Measurements from ENCODE around the gene ZHX3. TPM values are rescaled to one million over a fixed set of nuclear protein-coding genes. Genes with fewer than 3 reads are reported as not detected.

ZHX3 gene
- total and polyA plus RNA-seq, 2 donors (not counting 1 experiment from before 2014, with no cell fraction given) = 27.7 to 28.0 TPM

DNA sequence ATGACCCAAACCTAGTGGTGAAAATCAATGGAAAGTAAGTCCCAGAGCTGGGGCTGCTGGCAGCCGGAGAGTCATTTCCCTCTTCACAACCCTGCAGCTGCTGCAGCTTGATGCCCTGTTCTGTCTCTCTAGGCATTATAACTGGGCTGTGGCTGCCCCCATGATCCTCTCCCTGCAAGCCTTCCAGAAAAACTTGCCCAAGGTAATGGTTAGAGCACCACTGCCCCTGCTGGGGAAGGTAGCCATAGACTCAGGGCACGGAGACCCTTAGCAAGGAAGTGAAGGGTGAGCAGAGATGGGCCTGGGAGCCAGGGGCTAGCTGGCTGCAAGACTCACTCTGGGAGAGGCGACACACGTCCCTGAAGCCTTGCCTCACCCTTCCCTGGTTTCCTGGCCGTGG lies 35.1 kb upstream of the ZHX3 start:
- Histone ChIP-seq H3K4me2 (ENCODE audit: extremely low read depth, insufficient read depth, low read length) (no peak overlapping the region), H3K4me3 (replicated peaks in 1 of 4; ENCODE audit: control extremely low read depth in 1 of 4, insufficient read depth in 1 of 4, low read depth in 3 of 4, low read length in 4 of 4) (no peak overlapping the region), H3K4me1 (ENCODE audit: control insufficient read depth, extremely low read depth, insufficient read depth, low read length) (no peaks in the 10 kb centered on the region), H3K79me2 (ENCODE audit: control insufficient read depth, insufficient read depth, low read length) (no peaks in the 10 kb centered on the region), H3K36me3 (ENCODE audit: control insufficient read depth, insufficient read depth, low read length) (no peaks in the 10 kb centered on the region), H2AFZ (ENCODE audit: low read length) (no peak overlapping the region), H3K27ac (ENCODE audit: insufficient read depth, low read length) (no peak overlapping the region), H3K9me3 (ENCODE audit: control insufficient read depth, insufficient read depth, low read depth, low read length) (no peaks in the 10 kb centered on the region), H3K27me3 (ENCODE audit: control insufficient read depth, insufficient read depth, low read length) (no peaks in the 10 kb centered on the region), H3K9ac (ENCODE audit: insufficient read depth, low read length) (no peak overlapping the region), H4K20me1 (ENCODE audit: control insufficient read depth, extremely low read depth, insufficient read depth, low read length) (no peaks in the 10 kb centered on the region)
- TF ChIP-seq, protein P1, sequence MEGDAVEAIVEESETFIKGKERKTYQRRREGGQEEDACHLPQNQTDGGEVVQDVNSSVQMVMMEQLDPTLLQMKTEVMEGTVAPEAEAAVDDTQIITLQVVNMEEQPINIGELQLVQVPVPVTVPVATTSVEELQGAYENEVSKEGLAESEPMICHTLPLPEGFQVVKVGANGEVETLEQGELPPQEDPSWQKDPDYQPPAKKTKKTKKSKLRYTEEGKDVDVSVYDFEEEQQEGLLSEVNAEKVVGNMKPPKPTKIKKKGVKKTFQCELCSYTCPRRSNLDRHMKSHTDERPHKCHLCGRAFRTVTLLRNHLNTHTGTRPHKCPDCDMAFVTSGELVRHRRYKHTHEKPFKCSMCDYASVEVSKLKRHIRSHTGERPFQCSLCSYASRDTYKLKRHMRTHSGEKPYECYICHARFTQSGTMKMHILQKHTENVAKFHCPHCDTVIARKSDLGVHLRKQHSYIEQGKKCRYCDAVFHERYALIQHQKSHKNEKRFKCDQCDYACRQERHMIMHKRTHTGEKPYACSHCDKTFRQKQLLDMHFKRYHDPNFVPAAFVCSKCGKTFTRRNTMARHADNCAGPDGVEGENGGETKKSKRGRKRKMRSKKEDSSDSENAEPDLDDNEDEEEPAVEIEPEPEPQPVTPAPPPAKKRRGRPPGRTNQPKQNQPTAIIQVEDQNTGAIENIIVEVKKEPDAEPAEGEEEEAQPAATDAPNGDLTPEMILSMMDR (conservative IDR thresholded peaks at IDR 0.05 in 1 of 2, IDR thresholded peaks at IDR 0.05 in 1 of 2; ENCODE audit: low read depth in 1 of 2, low read length in 2 of 2) = no peak
- no peak for TF ChIP-seq EZH2 (IDR thresholded peaks at IDR 0.05; ENCODE audit: low read length, missing control alignments)
- DNase-seq (ENCODE audit: low read depth in 2 of 2) = no peak

DNA sequence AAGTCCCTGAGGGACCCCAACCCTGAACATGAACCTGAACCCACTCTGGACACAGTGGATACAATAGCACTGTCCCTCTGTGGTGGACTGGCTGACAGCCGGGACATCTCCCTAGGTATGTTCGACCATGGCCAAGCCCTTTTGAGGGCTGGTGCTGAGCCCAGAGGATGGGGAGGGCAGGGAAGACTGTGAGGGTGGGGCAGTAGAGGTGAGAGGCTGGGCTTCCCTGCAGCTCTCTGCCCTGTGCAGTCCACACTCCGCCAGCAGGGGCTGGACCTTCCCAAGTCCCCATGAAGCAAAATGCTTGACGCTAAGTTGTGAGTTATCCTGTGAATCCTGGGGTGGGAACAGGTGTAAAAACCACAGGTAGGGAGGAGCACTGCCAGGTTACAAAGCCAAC lies 34.6 kb upstream of the ZHX3 start:
- Histone ChIP-seq H2AFZ (ENCODE audit: low read length) (no peak overlapping the region), H3K9ac (ENCODE audit: insufficient read depth, low read length) (no peak overlapping the region), H4K20me1 (ENCODE audit: control insufficient read depth, extremely low read depth, insufficient read depth, low read length) (no peaks in the 10 kb centered on the region), H3K4me1 (ENCODE audit: control insufficient read depth, extremely low read depth, insufficient read depth, low read length) (no peaks in the 10 kb centered on the region), H3K9me3 (ENCODE audit: control insufficient read depth, insufficient read depth, low read depth, low read length) (no peaks in the 10 kb centered on the region), H3K27me3 (ENCODE audit: control insufficient read depth, insufficient read depth, low read length) (no peaks in the 10 kb centered on the region), H3K4me3 (replicated peaks in 1 of 4; ENCODE audit: control extremely low read depth in 1 of 4, insufficient read depth in 1 of 4, low read depth in 3 of 4, low read length in 4 of 4) (no peak overlapping the region), H3K79me2 (ENCODE audit: control insufficient read depth, insufficient read depth, low read length) (no peaks in the 10 kb centered on the region), H3K36me3 (ENCODE audit: control insufficient read depth, insufficient read depth, low read length) (no peaks in the 10 kb centered on the region), H3K27ac (ENCODE audit: insufficient read depth, low read length) (no peak overlapping the region), H3K4me2 (ENCODE audit: extremely low read depth, insufficient read depth, low read length) (no peak overlapping the region)
- TF ChIP-seq, protein P1 (conservative IDR thresholded peaks at IDR 0.05 in 1 of 2, IDR thresholded peaks at IDR 0.05 in 1 of 2; ENCODE audit: low read depth in 1 of 2, low read length in 2 of 2) = no peak
- no peak for TF ChIP-seq EZH2 (IDR thresholded peaks at IDR 0.05; ENCODE audit: low read length, missing control alignments)
- no peak for DNase-seq (ENCODE audit: low read depth in 2 of 2)

DNA sequence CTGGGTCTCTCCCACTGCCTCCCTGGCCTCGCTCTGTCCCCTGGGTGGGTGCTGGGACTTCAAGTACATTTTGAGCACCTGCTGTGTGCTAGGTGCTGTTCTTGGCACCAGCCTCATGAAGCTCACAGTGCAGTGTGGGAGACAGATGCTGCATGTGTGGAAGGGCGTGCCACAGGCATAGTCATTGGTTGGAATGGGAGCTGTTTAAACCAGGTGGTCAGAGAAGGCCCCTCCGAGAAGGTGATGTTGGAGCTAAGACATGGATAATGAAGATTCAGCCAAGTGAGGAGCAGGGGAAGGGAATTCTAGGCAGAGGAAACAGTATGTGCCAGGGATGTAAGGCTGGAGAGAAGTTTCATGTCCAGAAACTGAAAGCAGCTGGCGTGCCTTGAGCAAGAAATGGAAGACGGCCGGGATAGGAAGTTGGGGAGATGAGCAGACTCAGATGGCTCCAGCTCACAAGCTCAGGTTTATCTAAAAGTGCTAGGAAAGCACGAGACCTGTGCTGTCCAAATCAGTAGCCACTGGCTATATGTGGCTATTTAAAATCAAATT lies 33.0 kb upstream of the ZHX3 start:
- Histone ChIP-seq H3K27ac (ENCODE audit: insufficient read depth, low read length) (no peak overlapping the region), H3K9ac (ENCODE audit: insufficient read depth, low read length) (no peak overlapping the region), H3K79me2 (ENCODE audit: control insufficient read depth, insufficient read depth, low read length) (no peaks in the 10 kb centered on the region), H3K36me3 (ENCODE audit: control insufficient read depth, insufficient read depth, low read length) (no peaks in the 10 kb centered on the region), H3K4me2 (ENCODE audit: extremely low read depth, insufficient read depth, low read length) (no peak overlapping the region), H2AFZ (ENCODE audit: low read length) (no peak overlapping the region), H3K4me1 (ENCODE audit: control insufficient read depth, extremely low read depth, insufficient read depth, low read length) (no peaks in the 10 kb centered on the region), H4K20me1 (ENCODE audit: control insufficient read depth, extremely low read depth, insufficient read depth, low read length) (no peaks in the 10 kb centered on the region), H3K4me3 (replicated peaks in 1 of 4; ENCODE audit: control extremely low read depth in 1 of 4, insufficient read depth in 1 of 4, low read depth in 3 of 4, low read length in 4 of 4) (no peak overlapping the region), H3K27me3 (ENCODE audit: control insufficient read depth, insufficient read depth, low read length) (no peaks in the 10 kb centered on the region), H3K9me3 (ENCODE audit: control insufficient read depth, insufficient read depth, low read depth, low read length) (no peaks in the 10 kb centered on the region)
- TF ChIP-seq, protein P1 (conservative IDR thresholded peaks at IDR 0.05 in 1 of 2, IDR thresholded peaks at IDR 0.05 in 1 of 2; ENCODE audit: low read depth in 1 of 2, low read length in 2 of 2) = no peak
- TF ChIP-seq EZH2 (IDR thresholded peaks at IDR 0.05; ENCODE audit: low read length, missing control alignments) = no peak
- no peak for DNase-seq (ENCODE audit: low read depth in 2 of 2)
